22Rv1 (cell line): ENCODE data around the gene OLFML3.

ENCODE experiments used
- H3K27ac ChIP-seq: fragments of 450-650 bp; 2 replicates; pipeline ENCODE4 v1.5.1; 2017
- ZFX ChIP-seq: fragments of 450-650 bp; IDR thresholded peaks from 2 replicates; pipeline ENCODE4 v1.6.1; 2017; ENCODE audit warnings: antibody characterized with exemption, borderline replicate concordance
- TF ChIP-seq, protein P1 (sequence below): fragments of 450-650 bp; IDR thresholded peaks from 2 replicates; pipeline ENCODE4 v1.5.1; 2017; ENCODE audit warnings: mild to moderate bottlenecking

The OLFML3 gene

GRCh38 chr1:113950908-113951307 lies 28.4 kb upstream of the OLFML3 start:
- TF ChIP-seq, protein P1, sequence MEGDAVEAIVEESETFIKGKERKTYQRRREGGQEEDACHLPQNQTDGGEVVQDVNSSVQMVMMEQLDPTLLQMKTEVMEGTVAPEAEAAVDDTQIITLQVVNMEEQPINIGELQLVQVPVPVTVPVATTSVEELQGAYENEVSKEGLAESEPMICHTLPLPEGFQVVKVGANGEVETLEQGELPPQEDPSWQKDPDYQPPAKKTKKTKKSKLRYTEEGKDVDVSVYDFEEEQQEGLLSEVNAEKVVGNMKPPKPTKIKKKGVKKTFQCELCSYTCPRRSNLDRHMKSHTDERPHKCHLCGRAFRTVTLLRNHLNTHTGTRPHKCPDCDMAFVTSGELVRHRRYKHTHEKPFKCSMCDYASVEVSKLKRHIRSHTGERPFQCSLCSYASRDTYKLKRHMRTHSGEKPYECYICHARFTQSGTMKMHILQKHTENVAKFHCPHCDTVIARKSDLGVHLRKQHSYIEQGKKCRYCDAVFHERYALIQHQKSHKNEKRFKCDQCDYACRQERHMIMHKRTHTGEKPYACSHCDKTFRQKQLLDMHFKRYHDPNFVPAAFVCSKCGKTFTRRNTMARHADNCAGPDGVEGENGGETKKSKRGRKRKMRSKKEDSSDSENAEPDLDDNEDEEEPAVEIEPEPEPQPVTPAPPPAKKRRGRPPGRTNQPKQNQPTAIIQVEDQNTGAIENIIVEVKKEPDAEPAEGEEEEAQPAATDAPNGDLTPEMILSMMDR: no peak
- no peak for TF ChIP-seq ZFX
- H3K27ac ChIP-seq: no peak overlapping the region

GRCh38 chr1:113951719-113952118 lies 27.6 kb upstream of the OLFML3 start:
- TF ChIP-seq, protein P1: no peak
- TF ChIP-seq ZFX: no peak
- no peak overlapping the region for H3K27ac ChIP-seq

GRCh38 chr1:113957984-113958383 lies 21.3 kb upstream of the OLFML3 start:
- TF ChIP-seq, protein P1: no peak
- no peak for TF ChIP-seq ZFX
- no peak overlapping the region for H3K27ac ChIP-seq

- H3K27ac ChIP-seq: no peak overlapping the region
- TF ChIP-seq ZFX: no peak
- TF ChIP-seq, protein P1: no peak
Measured at GRCh38 chr1:113958691-113959090, 20.6 kb upstream of the OLFML3 start.

DNA sequence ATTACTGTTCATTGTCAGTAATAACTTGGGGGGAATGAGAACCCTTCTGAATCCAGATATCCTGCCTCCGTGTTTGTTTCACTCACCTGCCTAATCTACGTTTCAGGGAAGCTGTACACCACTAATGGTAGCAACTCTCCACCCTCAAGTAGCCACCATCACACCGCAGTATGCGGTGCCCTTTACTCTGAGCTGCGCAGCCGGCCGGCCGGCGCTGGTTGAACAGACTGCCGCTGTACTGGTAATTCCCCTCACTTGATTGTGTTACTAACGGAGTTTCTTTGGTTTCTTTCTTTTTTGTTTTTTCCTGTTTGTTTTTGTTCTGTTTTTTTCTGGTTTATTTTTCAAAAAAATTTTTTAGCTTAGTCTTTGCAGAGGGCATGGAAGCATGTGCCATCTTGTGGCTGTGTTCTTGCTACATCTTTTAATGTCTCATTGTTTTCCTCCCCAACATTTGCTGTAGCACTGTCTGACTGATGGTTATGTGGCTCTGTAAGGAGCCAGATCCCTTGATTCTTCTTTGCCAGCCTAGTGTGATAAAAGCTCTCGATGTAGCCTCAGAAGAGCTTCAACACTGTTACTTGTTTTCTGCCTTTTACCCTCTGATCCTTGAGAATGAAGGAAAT lies 15.9 kb upstream of the OLFML3 start:
- TF ChIP-seq ZFX: no peak
- TF ChIP-seq, protein P1: no peak
- H3K27ac ChIP-seq: no peak overlapping the region

GRCh38 chr1:113965703-113966412 lies 13.4 kb upstream of the OLFML3 start:
- TF ChIP-seq, protein P1: no peak
- no peak for TF ChIP-seq ZFX
- H3K27ac ChIP-seq: no peak overlapping the region

DNA sequence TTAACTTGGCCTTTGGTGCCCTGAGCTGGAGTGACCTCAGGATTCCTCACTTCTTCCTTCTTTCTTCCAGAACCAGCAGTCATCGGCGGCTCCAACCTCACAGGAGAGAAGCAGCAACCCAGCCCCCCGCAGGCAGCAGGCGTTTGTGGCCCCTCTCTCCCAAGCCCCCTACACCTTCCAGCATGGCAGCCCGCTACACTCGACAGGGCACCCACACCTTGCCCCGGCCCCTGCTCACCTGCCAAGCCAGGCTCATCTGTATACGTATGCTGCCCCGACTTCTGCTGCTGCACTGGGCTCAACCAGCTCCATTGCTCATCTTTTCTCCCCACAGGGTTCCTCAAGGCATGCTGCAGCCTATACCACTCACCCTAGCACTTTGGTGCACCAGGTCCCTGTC lies 6.3 kb upstream of the OLFML3 start:
- no peak for TF ChIP-seq ZFX
- TF ChIP-seq, protein P1: no peak
- no peak overlapping the region for H3K27ac ChIP-seq
